ENCODE data around the gene NMNAT2. TPM values are rescaled to one million over a fixed set of nuclear protein-coding genes. Genes with fewer than 3 reads are reported as not detected.

The NMNAT2 gene
- polyA plus RNA-seq, 1 donor from 2014 or later, result 43.8 TPM

DNA sequence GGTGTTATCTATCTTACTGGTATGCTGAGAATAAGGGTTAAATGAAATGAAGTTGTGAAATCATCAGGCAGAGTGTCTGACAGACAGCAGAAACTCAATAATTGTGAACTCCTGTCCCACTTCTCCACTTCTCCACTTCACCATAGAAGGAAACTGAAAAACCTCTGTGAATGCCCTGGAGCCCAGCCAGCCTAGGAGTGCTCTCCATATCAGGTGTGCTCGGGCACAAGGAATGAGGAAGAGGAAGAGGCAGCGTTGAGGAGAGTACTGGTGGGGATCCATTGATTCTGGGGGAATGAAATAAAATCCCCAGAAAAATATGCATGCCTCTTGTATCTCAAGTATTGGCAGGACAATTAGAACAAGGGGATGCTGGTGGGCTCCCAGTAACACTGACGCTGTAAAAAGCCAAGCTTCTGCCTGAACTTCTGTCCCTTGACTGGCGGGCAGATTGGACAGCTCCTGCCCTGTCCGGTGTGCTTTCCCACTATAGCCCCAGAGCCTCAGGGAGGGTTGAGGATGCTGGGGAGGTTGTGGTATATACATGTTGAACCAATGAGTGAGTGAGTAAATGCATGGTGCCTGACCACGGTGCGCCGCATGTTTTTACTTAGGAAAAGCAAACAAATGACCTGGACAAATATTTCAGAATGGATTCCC is 47.7 kb downstream of the NMNAT2 start:
- no peaks in the 10 kb centered on the region for H4K20me1 ChIP-seq (ENCODE audit: insufficient read depth)
- H3F3A ChIP-seq (ENCODE audit: insufficient read depth, low read length, poor library complexity, severe bottlenecking), result no peaks in the 10 kb centered on the region
- H3K9ac ChIP-seq (ENCODE audit: low read length), result no peak overlapping the region
- no peaks in the 10 kb centered on the region for H3K9me2 ChIP-seq (ENCODE audit: insufficient read depth, low read length)
- H3K36me3 ChIP-seq (ENCODE audit: insufficient read depth, low read length), result no peaks in the 10 kb centered on the region
- H3K27me3 ChIP-seq (ENCODE audit: insufficient read depth, low read depth, low read length), result no peaks in the 10 kb centered on the region
- no peaks in the 10 kb centered on the region for H3K79me2 ChIP-seq (replicated peaks; ENCODE audit: insufficient read depth, low read length)
- TF ChIP-seq RAD21 (conservative IDR thresholded peaks at IDR 0.05) (no peak), EZH2 (IDR thresholded peaks at IDR 0.05; ENCODE audit: borderline replicate concordance, insufficient read depth, low read length, poor library complexity, severe bottlenecking) (no peak), REST (IDR thresholded peaks at IDR 0.05; ENCODE audit: borderline replicate concordance) (no peak), POLR2AphosphoS5 (IDR thresholded peaks at IDR 0.05) (no peak)
- H3K27ac ChIP-seq (ENCODE audit: low read length), result no peak overlapping the region
- H3K9me3 ChIP-seq (ENCODE audit: low read length), result no peaks in the 10 kb centered on the region
- H3K4me3 ChIP-seq (ENCODE audit: low read length), result no peak overlapping the region
- H3K4me2 ChIP-seq (ENCODE audit: low read length), result no peak overlapping the region
- H2AFZ ChIP-seq (ENCODE audit: low read depth, low read length), result no peak overlapping the region

DNA sequence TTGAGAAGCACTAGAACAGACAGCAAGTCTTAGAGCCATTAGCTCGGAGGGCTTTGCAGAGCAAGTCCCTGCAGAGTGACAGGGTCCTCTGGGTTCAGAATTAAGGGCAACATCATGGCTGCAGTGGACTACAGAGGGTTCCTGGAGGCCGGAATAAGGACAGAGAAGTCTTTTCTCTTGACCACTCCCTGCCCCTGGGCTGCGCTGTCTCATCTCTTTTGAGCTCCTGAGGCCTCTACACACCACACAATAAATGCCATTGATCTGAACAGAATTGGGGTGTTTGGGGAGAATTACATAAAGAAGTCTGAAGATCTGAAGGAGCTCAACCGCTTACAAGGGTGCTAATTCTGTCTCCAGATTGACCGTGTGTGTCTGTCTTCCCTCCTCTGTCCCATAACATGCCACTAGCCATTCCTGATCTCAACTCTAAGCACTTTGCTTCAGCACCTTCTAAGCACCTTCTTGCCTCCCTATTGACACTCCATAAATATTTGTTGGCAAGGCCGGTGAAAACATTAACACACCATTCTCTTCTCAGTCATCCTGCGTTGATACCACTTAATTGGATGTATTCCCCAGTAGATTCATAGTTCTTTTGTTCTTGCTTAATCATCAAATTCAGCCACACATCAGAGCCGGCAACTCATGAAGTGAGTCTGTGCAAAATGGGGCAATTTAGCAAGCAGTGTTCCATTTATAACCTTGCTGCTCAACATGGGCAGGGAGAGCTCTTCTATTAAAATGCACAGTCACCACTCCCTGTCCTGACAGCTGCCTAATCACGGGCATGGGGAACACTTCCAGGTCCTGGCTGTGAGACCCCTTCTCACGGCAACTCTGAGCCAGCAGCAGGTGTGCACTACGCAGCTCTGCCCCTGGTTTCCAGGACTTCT is 49.7 kb downstream of the NMNAT2 start:
- Histone ChIP-seq H3K36me3 (ENCODE audit: insufficient read depth, low read length) (no peaks in the 10 kb centered on the region), H3K9me2 (ENCODE audit: insufficient read depth, low read length) (no peaks in the 10 kb centered on the region), H4K20me1 (ENCODE audit: insufficient read depth) (no peaks in the 10 kb centered on the region), H3F3A (ENCODE audit: insufficient read depth, low read length, poor library complexity, severe bottlenecking) (peaks cover 4% of the 10 kb centered on the region), H3K27ac (ENCODE audit: low read length) (no peak overlapping the region), H3K9ac (ENCODE audit: low read length) (no peak overlapping the region), H3K27me3 (ENCODE audit: insufficient read depth, low read depth, low read length) (no peaks in the 10 kb centered on the region), H3K9me3 (ENCODE audit: low read length) (no peaks in the 10 kb centered on the region), H3K79me2 (replicated peaks; ENCODE audit: insufficient read depth, low read length) (no peaks in the 10 kb centered on the region), H3K4me3 (ENCODE audit: low read length) (no peak overlapping the region), H3K4me2 (ENCODE audit: low read length) (no peak overlapping the region), H2AFZ (ENCODE audit: low read depth, low read length) (no peak overlapping the region)
- TF ChIP-seq EZH2 (IDR thresholded peaks at IDR 0.05; ENCODE audit: borderline replicate concordance, insufficient read depth, low read length, poor library complexity, severe bottlenecking) (no peak), POLR2AphosphoS5 (IDR thresholded peaks at IDR 0.05) (no peak), MXI1 (conservative IDR thresholded peaks at IDR 0.05; ENCODE audit: poor library complexity, severe bottlenecking) (no peak), REST (IDR thresholded peaks at IDR 0.05; ENCODE audit: borderline replicate concordance) (no peak), RAD21 (conservative IDR thresholded peaks at IDR 0.05) (no peak), SMC3 (conservative IDR thresholded peaks at IDR 0.05; ENCODE audit: poor library complexity) (no peak), TAF1 (IDR thresholded peaks at IDR 0.05; ENCODE audit: low read depth) (no peak), CTCF (IDR thresholded peaks at IDR 0.05; ENCODE audit: poor library complexity, severe bottlenecking) (no peak), EP300 (conservative IDR thresholded peaks at IDR 0.05; ENCODE audit: poor library complexity, severe bottlenecking) (no peak)
